HCT116 (cell line): ENCODE results near the gene ZNF780B.
"Not testable (repeated sequence)": the region's sequence is repeated elsewhere in the genome, so short reads cannot be mapped to it uniquely, and the experiment has no call there.

Source experiments
- FOSL1 ChIP-seq: IDR thresholded peaks from 2 replicates; pipeline ENCODE4 v1.6.1; 2012; ENCODE audit warnings: low read depth
- POLR2A ChIP-seq: IDR thresholded peaks from 2 replicates; pipeline ENCODE4 v1.7.0; 2011; ENCODE audit warnings: borderline replicate concordance; ENCODE audit not compliant: insufficient read depth, insufficient read length; ENCODE audit errors: extremely low read depth
- POLR2AphosphoS5 ChIP-seq: IDR thresholded peaks from 2 replicates; pipeline ENCODE4 v1.6.1; 2011; ENCODE audit warnings: mild to moderate bottlenecking, low read depth, low read length, moderate library complexity

- TF ChIP-seq POLR2A, FOSL1, POLR2AphosphoS5: not testable (repeated sequence)
These were observed 14.3 kb downstream of the ZNF780B start for GRCh38 chr19:40041718-40042117.
